Skeletal muscle tissue (tissue), 4 donors: ENCODE results near the gene ING3. TPM values are rescaled to one million over a fixed set of nuclear protein-coding genes. Genes with fewer than 3 reads are reported as not detected.

Source experiments
- H3K27ac ChIP-seq: one replicate; pipeline ENCODE4 v1.7.0; 2013; ENCODE audit warnings: mild to moderate bottlenecking, low read depth, low read length, inconsistent platforms
- H3K27me3 ChIP-seq, 3 donors: one replicate each; pipeline ENCODE4 v1.7.0; 2013; ENCODE audit warnings: low read length in 3 of 3; ENCODE audit not compliant: control insufficient read depth in 3 of 3, insufficient read depth in 3 of 3
- H3K36me3 ChIP-seq, 3 donors: one replicate each; pipeline ENCODE4 v1.7.0; 2013; ENCODE audit warnings: low read length in 3 of 3; ENCODE audit not compliant: control insufficient read depth in 3 of 3, insufficient read depth in 3 of 3
- H3K4me1 ChIP-seq, 3 donors: one replicate each; pipeline ENCODE4 v1.7.0; 2013; ENCODE audit warnings: low read length in 3 of 3, mild to moderate bottlenecking in 3 of 3; ENCODE audit not compliant: control insufficient read depth in 3 of 3, insufficient read depth in 3 of 3
- H3K4me3 ChIP-seq, 3 donors: one replicate each; pipeline ENCODE4 v1.7.0; 2013; ENCODE audit warnings: low read length in 3 of 3
- H3K9ac ChIP-seq, 3 donors: one replicate each; pipeline ENCODE4 v1.7.0; 2013; ENCODE audit warnings: low read length in 3 of 3, mild to moderate bottlenecking in 3 of 3, moderate library complexity in 2 of 3, low read depth in 1 of 3
- H3K9me3 ChIP-seq, 3 donors: one replicate each; pipeline ENCODE4 v1.7.0; 2013; ENCODE audit warnings: low read length in 3 of 3; ENCODE audit not compliant: control insufficient read depth in 3 of 3
- total RNA-seq: library from RNA; depleted of rRNA; stranded (reverse); fragments of >200 nt; gene quantifications from one replicate; pipeline ENCODE4 v1.2.3, GENCODE V29; 2014
- donor health status: Osteomylitis.

Gene ING3
- total RNA-seq, 1 donor from 2014 or later = 11.5 TPM

DNA sequence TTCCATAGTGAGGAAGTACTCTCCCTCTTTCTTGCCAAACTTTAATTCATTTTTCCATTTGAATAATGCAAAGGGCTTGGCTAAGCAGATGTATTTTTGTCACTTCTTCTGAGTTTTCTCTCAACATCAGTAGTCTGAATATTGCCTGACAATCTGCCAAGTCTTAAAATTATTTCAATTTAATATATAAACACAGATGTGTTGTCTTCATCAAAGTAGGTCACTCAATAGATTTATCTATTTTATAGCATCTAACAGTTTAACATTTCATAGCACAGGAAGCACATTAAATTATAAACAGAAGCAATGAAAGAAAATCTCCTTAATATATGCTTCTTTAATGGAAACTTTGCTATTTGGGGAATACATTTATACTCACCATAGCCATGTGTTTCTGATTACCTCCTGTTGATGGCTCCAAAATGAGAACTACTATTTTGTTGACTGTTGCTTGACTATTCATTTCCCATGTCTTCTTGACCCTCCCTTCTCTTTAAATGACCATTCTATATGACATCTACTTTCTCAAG is 42.5 kb downstream of the ING3 start:
- Histone ChIP-seq H3K27ac (peak overlapping the region; percentile 99), H3K9ac (peak overlapping the region in 2 of 3 donors; percentile 94 to 97), H3K36me3 (peaks cover 0 to 2% (median 0%) of the 10 kb centered on the region in 3 donors), H3K27me3 (no peaks in the 10 kb centered on the region), H3K4me3 (peak overlapping the region; percentile 86 to 93 (median 87)), H3K4me1 (peaks cover 17 to 30% (median 28%) of the 10 kb centered on the region in 3 donors), H3K9me3 (no peaks in the 10 kb centered on the region)

DNA sequence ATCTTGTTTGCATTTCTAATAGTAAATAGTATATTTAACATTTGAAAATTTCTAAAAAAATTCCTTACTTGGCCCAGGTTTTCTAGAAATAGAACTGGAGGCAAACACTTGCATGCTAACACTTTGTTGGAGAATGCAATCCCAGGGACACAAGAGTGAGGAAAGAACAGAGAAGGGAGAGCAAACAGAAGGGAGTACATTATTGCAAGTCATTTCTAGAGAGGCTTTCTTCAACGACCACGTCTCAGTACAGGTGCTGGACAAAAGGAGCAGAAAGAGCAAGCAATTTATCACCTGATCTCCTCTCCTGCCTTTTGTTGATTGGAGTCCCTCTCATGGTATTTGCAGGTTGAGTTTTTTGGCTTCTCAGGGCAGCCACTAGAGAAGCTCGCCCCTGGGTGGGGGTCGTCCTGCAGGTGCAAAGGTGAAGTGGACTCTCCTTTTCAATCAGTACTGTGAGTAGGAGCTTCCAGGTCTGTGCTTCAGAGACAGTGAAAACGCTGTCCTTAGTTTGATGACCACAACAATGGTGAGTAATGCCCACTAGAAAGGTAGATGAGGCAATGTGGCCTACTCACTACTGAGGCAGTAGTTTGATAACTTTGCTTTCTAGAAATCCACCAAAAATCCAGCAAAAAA is 43.1 kb downstream of the ING3 start:
- Histone ChIP-seq H3K27ac (peak overlapping the region; percentile 44), H3K4me1 (peaks cover 17 to 28% (median 25%) of the 10 kb centered on the region in 3 donors), H3K27me3 (no peaks in the 10 kb centered on the region), H3K9ac (peak overlapping the region in 2 of 3 donors; percentile 17 to 35), H3K4me3 (peak overlapping the region; percentile 22 to 93 (median 41)), H3K36me3 (peaks cover 0 to 2% (median 0%) of the 10 kb centered on the region in 3 donors), H3K9me3 (no peaks in the 10 kb centered on the region)

DNA sequence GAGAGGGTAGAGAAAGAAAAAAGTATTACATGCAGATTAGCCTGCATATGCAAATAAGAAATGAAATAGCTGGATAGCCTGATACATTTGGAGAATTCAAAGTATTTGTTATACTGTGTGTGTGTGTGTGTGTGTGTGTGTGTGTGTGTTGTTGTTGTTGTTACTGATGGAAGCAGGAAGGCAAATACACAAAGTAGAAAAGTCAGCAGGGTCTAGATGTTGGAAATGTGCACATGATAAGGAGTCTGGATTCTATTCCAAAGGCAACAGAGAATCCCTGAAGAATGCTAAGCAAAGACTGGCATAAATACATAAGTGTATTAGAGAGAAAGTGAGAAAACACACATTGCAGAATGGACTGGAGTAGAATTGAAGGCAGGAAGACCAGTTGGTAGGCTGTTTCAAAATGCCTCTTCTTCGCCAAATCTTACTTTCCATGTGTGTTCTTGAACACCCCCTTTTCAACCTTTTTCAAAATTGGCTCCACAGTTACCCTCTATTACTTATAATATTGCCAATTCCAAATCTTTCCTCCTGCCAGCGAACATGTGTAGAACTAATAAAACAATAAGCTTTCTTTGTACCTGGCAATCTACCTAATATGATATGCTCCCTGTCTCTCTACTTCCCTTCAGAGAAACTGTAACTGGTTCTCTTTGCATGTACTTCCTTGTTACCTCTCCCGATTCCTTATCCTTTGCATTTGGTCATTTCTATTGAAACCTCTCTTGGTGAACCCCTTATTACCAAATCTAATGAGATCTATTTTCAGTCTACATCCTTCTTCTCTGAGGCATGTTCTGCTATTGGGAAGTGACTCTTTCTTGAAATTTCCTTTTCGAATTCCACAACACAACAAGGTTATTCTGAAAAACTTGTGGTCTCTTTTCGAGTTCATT is 44.2 kb downstream of the ING3 start:
- peaks cover 21 to 31% (median 26%) of the 10 kb centered on the region in 3 donors for H3K4me1 ChIP-seq
- H3K4me3 ChIP-seq = peak overlapping the region in 1 of 3 donors; percentile 18
- H3K27ac ChIP-seq = peak overlapping the region; percentile 44
- peaks cover 0 to 2% (median 0%) of the 10 kb centered on the region in 3 donors for H3K36me3 ChIP-seq
- no peak overlapping the region for H3K9ac ChIP-seq
- H3K27me3 ChIP-seq = no peaks in the 10 kb centered on the region
- no peaks in the 10 kb centered on the region for H3K9me3 ChIP-seq

DNA sequence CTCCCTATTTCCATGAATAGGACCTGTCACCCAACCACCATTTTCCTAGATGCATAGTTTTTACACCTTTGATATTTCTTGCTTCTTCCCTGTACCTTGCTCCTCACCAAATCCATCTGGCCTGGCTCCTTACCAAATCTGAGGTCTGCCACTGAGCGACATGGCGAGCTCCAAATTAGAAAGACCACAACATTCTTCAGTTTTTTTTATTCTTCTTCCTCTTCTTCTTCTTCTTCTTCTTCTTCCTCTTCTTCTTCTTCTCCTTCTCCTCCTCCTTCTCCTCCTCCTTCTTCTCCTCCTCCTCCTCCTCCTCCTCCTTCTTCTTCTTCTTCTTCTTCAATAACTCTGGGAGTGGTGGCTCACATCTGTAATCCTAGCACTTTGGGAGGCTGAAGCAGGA is 45.1 kb downstream of the ING3 start:
- H3K4me3 ChIP-seq = peak overlapping the region in 1 of 3 donors; percentile 4
- peaks cover 0 to 2% (median 0%) of the 10 kb centered on the region in 3 donors for H3K36me3 ChIP-seq
- no peak overlapping the region for H3K9ac ChIP-seq
- H3K4me1 ChIP-seq = peaks cover 23 to 33% (median 31%) of the 10 kb centered on the region in 3 donors
- no peak overlapping the region for H3K27ac ChIP-seq
- H3K9me3 ChIP-seq = no peaks in the 10 kb centered on the region
- no peaks in the 10 kb centered on the region for H3K27me3 ChIP-seq

DNA sequence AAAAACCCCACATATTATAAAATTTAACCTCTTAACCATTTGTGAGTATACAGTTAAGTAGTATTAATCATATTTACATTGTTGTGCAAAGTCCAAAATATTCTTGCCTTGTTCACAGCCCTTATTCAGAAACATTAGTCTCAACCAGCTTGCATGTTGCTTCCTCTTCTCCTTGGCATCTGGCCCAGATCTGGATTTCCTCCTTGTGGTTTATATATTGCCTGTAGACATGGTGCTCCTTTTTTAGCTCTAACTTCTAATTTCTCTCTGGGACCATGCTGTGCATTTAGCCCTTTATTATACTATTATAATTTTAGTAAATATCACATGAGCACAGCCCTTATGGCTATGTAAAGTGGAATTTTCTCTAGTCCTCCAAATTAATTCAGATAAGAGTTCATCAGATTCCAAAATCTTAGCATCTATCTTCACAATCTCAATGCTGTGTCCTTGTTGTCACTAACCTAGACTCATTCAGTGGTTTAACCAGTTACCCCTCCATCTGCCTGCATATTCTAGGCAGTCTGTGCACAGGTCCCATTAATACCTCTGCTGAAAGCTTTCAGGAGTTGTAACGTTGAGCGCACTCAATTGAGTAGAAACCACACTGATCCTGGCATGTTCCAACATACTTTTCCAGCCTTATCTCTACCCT is 45.9 kb downstream of the ING3 start:
- Histone ChIP-seq H3K4me3 (peak overlapping the region in 1 of 3 donors; percentile 4), H3K9me3 (no peaks in the 10 kb centered on the region), H3K9ac (no peak overlapping the region), H3K36me3 (peaks cover 0 to 2% (median 0%) of the 10 kb centered on the region in 3 donors), H3K27me3 (no peaks in the 10 kb centered on the region), H3K4me1 (peaks cover 25 to 36% (median 33%) of the 10 kb centered on the region in 3 donors), H3K27ac (peak overlapping the region; percentile 8)

DNA sequence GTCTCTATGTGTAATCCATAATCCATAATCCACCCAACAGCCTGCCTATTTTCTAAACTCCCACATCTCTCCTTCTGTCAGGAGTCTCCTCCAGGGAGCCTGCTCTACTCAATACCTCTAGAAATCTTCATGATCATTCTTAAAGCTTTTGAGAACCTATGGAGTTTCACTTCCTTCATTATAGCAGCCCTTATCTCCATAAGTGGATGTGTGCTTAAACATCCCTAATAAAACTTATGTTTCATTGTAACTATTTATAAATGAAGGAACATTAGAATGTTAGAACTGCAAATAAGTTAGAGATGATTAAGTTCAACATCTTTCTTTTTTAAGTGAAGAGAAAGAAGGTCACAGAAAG is 46.4 kb downstream of the ING3 start:
- no peak overlapping the region for H3K4me3 ChIP-seq
- no peaks in the 10 kb centered on the region for H3K27me3 ChIP-seq
- no peaks in the 10 kb centered on the region for H3K9me3 ChIP-seq

DNA sequence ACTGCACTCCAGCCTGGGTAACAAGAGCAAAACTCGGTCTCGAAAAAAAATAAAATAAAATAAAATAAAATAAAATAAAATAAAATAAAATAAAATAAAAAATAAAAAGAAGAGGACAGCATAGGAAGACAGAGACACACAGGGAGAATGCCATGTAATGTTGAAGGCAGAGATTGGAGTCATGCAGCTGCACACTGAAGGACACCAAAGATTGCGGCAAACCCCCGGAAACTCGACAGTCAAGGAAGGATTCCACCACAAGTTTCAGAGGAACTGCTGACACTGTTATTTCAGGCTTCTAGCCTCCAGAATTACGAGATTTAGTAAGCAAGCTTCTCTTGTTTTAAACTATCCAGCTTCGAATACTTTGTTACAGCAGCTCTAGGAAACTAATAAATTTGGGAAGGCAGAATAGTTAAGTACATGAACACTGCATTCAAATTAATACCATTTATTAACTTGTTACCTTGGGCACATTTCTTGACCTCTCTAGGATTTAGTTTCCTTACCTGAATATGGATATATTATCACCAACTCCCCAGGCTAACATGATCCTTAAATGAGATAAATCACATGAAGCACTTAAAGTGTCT is 47.4 kb downstream of the ING3 start:
- H3K4me3 ChIP-seq = no peak overlapping the region
- no peaks in the 10 kb centered on the region for H3K9me3 ChIP-seq
- H3K27ac ChIP-seq = peak overlapping the region; percentile 31
- H3K4me1 ChIP-seq = peaks cover 34 to 46% (median 41%) of the 10 kb centered on the region in 3 donors
- H3K9ac ChIP-seq = no peak overlapping the region
- peaks cover 0 to 2% (median 0%) of the 10 kb centered on the region in 3 donors for H3K36me3 ChIP-seq
- H3K27me3 ChIP-seq = no peaks in the 10 kb centered on the region

More for the DNA sequence above, 46.4 kb downstream of the ING3 start:
- H3K4me1 ChIP-seq = peaks cover 26 to 40% (median 34%) of the 10 kb centered on the region in 3 donors
- H3K27ac ChIP-seq = peak overlapping the region; percentile 8
- no peak overlapping the region for H3K9ac ChIP-seq
- H3K36me3 ChIP-seq = peaks cover 0 to 2% (median 0%) of the 10 kb centered on the region in 3 donors

DNA sequence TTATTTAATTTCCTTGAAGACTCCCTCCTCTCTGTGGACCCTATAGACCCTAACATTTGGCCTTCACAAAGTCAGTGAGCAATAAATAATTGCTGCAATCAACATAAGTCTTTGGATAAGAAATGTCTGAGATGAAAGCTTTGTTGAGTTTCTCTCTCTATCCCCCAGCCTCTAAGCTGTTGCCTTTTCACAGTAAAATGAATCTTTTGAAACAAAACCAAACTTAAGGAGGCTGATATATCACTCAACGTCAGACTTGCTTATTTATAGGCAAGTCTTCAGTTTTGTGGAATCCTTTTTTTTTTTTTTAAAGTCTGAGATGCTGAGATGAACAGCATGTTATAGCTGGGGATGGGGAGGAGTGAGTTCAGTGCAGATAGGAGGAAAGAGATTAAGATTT is 47.9 kb downstream of the ING3 start:
- Histone ChIP-seq H3K27me3 (no peaks in the 10 kb centered on the region), H3K4me3 (no peak overlapping the region), H3K36me3 (peaks cover 0 to 2% (median 0%) of the 10 kb centered on the region in 3 donors), H3K4me1 (peaks cover 39 to 47% (median 46%) of the 10 kb centered on the region in 3 donors), H3K27ac (peak overlapping the region; percentile 1), H3K9me3 (no peaks in the 10 kb centered on the region), H3K9ac (no peak overlapping the region)

DNA sequence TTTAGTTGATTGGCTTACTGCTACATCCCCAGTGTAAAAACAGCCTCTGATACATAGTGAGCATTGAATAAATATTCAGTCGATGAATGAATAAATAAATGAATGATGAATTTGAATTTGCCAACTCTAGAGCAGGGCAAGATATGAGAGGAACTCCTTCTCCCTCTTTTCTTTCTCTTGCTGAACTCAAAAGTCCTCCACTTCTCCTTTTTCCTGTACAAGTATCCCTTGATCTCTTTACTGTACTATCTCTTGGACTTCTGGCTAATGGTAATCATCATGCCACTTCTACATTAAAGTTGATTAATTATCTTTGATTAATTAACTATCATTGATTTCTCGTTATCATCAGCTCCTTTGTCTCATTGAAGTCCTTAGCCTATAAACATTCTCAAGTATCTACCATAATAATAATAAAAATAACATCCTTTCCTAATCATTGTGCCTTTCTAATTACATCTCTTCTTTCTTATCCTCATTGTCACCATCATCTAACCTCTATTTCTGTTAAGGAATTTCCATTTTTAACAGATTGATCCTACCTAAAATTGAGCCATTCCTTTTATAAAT is 48.5 kb downstream of the ING3 start:
- peaks cover 40 to 48% (median 46%) of the 10 kb centered on the region in 3 donors for H3K4me1 ChIP-seq

More for the DNA sequence above, 48.5 kb downstream of the ING3 start:
- peak overlapping the region; percentile 1 for H3K27ac ChIP-seq
- no peaks in the 10 kb centered on the region for H3K9me3 ChIP-seq
- H3K9ac ChIP-seq = no peak overlapping the region
- H3K36me3 ChIP-seq = peaks cover 0 to 2% (median 0%) of the 10 kb centered on the region in 3 donors
- no peaks in the 10 kb centered on the region for H3K27me3 ChIP-seq
- H3K4me3 ChIP-seq = no peak overlapping the region
